ENCODE results near the gene SHISA5.

GRCh38 chr3:48435223-48435595, 68.8 kb downstream of the SHISA5 start:
- no peak for TF ChIP-seq CTCF (IDR thresholded peaks at IDR 0.05; ENCODE audit: low read depth, low read length)
- TF ChIP-seq EZH2phosphoT487 (IDR thresholded peaks at IDR 0.05; ENCODE audit: low read depth): no peak
